Epithelial cell of prostate (primary cell): ENCODE measurements around the gene RPA3.

ENCODE experiments used
- DNase-seq: peaks from one replicate; pipeline ENCODE4 v3.0.0-alpha.2; 2011; ENCODE audit warnings: low read depth, low spot score
- H3K27ac ChIP-seq: fragments of 450-650 bp; 2 replicates; pipeline ENCODE4 v1.5.1; 2017; ENCODE audit warnings: mild to moderate bottlenecking

RPA3 gene

GRCh38 chr7:7736671-7737070, 18.3 kb upstream of the RPA3 start:
- no peak for DNase-seq
- no peak overlapping the region for H3K27ac ChIP-seq

GRCh38 chr7:7732621-7733281, 14.3 kb upstream of the RPA3 start:
- no peak for DNase-seq
- no peak overlapping the region for H3K27ac ChIP-seq

GRCh38 chr7:7731732-7732131, 13.3 kb upstream of the RPA3 start:
- no peak overlapping the region for H3K27ac ChIP-seq
- DNase-seq: no peak

- H3K27ac ChIP-seq: no peak overlapping the region
- DNase-seq: no peak
These were observed 2.6 kb upstream of the RPA3 start for GRCh38 chr7:7720750-7721621.

- no peak overlapping the region for H3K27ac ChIP-seq
- DNase-seq: no peak
These were observed 1.8 kb upstream of the RPA3 start for GRCh38 chr7:7720193-7720592.

- H3K27ac ChIP-seq: peak overlapping the region; percentile 32
- peak; percentile 92 for DNase-seq
These were observed 829 bp upstream of the RPA3 start for GRCh38 chr7:7719236-7719635.

- no peak for DNase-seq
- no peak overlapping the region for H3K27ac ChIP-seq
These were observed 4.7 kb downstream of the RPA3 start for GRCh38 chr7:7713730-7714129.

- DNase-seq: no peak
- no peak overlapping the region for H3K27ac ChIP-seq
These were observed 7.9 kb downstream of the RPA3 start for GRCh38 chr7:7710469-7710868.

- no peak overlapping the region for H3K27ac ChIP-seq
- DNase-seq: no peak
These were observed 9.1 kb downstream of the RPA3 start for GRCh38 chr7:7709291-7709690.

GRCh38 chr7:7707806-7708205, 10.6 kb downstream of the RPA3 start:
- H3K27ac ChIP-seq: no peak overlapping the region
- no peak for DNase-seq

- no peak overlapping the region for H3K27ac ChIP-seq
- DNase-seq: no peak
These were observed 11.2 kb downstream of the RPA3 start for GRCh38 chr7:7707246-7707645.

- no peak overlapping the region for H3K27ac ChIP-seq
- DNase-seq: no peak
These were observed 11.7 kb downstream of the RPA3 start for GRCh38 chr7:7706556-7707172.

GRCh38 chr7:7706101-7706511, 12.3 kb downstream of the RPA3 start:
- DNase-seq: no peak

GRCh38 chr7:7705318-7705717, 13.1 kb downstream of the RPA3 start:
- DNase-seq: no peak
- peak overlapping the region; percentile 38 for H3K27ac ChIP-seq

More at GRCh38 chr7:7706101-7706511, 12.3 kb downstream of the RPA3 start:
- H3K27ac ChIP-seq: no peak overlapping the region

GRCh38 chr7:7704867-7705266, 13.5 kb downstream of the RPA3 start:
- H3K27ac ChIP-seq: peak overlapping the region; percentile 38
- DNase-seq: peak; percentile 43

- DNase-seq: no peak
- H3K27ac ChIP-seq: no peak overlapping the region
These were observed 15.0 kb downstream of the RPA3 start for GRCh38 chr7:7703427-7703826.

GRCh38 chr7:7702826-7703225, 15.6 kb downstream of the RPA3 start:
- H3K27ac ChIP-seq: no peak overlapping the region
- DNase-seq: no peak

- no peak for DNase-seq
- no peak overlapping the region for H3K27ac ChIP-seq
These were observed 16.9 kb downstream of the RPA3 start for GRCh38 chr7:7701527-7701926.

GRCh38 chr7:7699970-7700369, 18.4 kb downstream of the RPA3 start:
- DNase-seq: no peak
- H3K27ac ChIP-seq: no peak overlapping the region

- no peak for DNase-seq
- no peak overlapping the region for H3K27ac ChIP-seq
These were observed 19.0 kb downstream of the RPA3 start for GRCh38 chr7:7699380-7699779.

- no peak for DNase-seq
- no peak overlapping the region for H3K27ac ChIP-seq
These were observed 19.5 kb downstream of the RPA3 start for GRCh38 chr7:7698930-7699329.
